ENCODE measurements around the gene GPR155. TPM values are rescaled to one million over a fixed set of nuclear protein-coding genes. Genes with fewer than 3 reads are reported as not detected.

GPR155 gene
- total RNA-seq, 1 experiment from 2014 or later, result 2.1 TPM

GRCh38 chr2:174510583-174511189 is 23.9 kb upstream of the GPR155 start:
- no peaks in the 10 kb centered on the region for H3K27me3 Mint-ChIP-seq (ENCODE audit: unreplicated experiment)
- peaks cover 21% of the 10 kb centered on the region for H3K9me3 Mint-ChIP-seq (ENCODE audit: low read depth, unreplicated experiment)
- no peak overlapping the region for H3K27ac Mint-ChIP-seq (ENCODE audit: unreplicated experiment)
- no peaks in the 10 kb centered on the region for H3K4me1 Mint-ChIP-seq (ENCODE audit: low read depth, unreplicated experiment)
- TF ChIP-seq CTCF (IDR thresholded peaks at IDR 0.05; ENCODE audit: unreplicated experiment), result no peak
- DNase-seq, result no peak
- no peak overlapping the region for H3K4me3 Mint-ChIP-seq (ENCODE audit: low read depth, unreplicated experiment)
- intact Hi-C loops (cut with micrococcal nuclease; ENCODE audit: unreplicated experiment), result no loop called here
- BruUV-seq (replicated peaks), result no TSS peak
- CTCF ChIA-PET, result no interaction called here
- H3K36me3 Mint-ChIP-seq (ENCODE audit: insufficient read depth, unreplicated experiment), result no peaks in the 10 kb centered on the region

GRCh38 chr2:174503161-174503809 is 16.5 kb upstream of the GPR155 start:
- H3K27me3 Mint-ChIP-seq (ENCODE audit: unreplicated experiment), result peaks cover 11% of the 10 kb centered on the region
- no peak for TF ChIP-seq CTCF (IDR thresholded peaks at IDR 0.05; ENCODE audit: unreplicated experiment)
- H3K9me3 Mint-ChIP-seq (ENCODE audit: low read depth, unreplicated experiment), result peaks cover 5% of the 10 kb centered on the region
- H3K36me3 Mint-ChIP-seq (ENCODE audit: insufficient read depth, unreplicated experiment), result no peaks in the 10 kb centered on the region
- CTCF ChIA-PET, result interaction anchor here (0.8 kb wide), 1 partner anchor 21 kb away, joined by 3 read pairs; no protein-coding TSS in a partner anchor
- H3K4me3 Mint-ChIP-seq (ENCODE audit: low read depth, unreplicated experiment), result no peak overlapping the region
- intact Hi-C loops (cut with micrococcal nuclease; ENCODE audit: unreplicated experiment), result no loop called here
- no peaks in the 10 kb centered on the region for H3K4me1 Mint-ChIP-seq (ENCODE audit: low read depth, unreplicated experiment)
- no peak for DNase-seq
- no peak overlapping the region for H3K27ac Mint-ChIP-seq (ENCODE audit: unreplicated experiment)
- BruUV-seq (replicated peaks), result no TSS peak

DNA sequence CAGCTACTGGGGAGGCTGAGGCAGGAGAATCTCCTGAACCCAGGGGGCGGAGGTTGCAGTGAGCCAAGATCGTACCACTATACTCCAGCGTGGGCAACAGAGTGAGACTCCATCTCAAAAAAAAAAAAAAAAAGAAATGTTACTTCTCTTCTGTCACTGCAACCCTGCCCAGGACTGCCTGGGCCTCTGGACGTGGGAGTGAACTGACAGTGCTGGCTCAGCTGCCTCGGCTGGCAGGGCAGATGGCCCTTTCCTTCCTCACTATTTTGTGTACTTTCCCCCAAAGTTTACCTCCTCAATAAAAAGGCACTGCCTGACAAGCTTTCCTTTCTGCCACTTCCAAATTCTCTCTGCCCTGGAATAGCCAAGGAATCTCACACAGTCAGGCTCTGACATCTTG is 12.5 kb upstream of the GPR155 start:
- intact Hi-C loops (cut with micrococcal nuclease; ENCODE audit: unreplicated experiment), result no loop called here
- Mint-ChIP-seq H3K4me3 (ENCODE audit: low read depth, unreplicated experiment) (no peak overlapping the region), H3K4me1 (ENCODE audit: low read depth, unreplicated experiment) (peaks cover 6% of the 10 kb centered on the region), H3K27me3 (ENCODE audit: unreplicated experiment) (peaks cover 11% of the 10 kb centered on the region), H3K27ac (ENCODE audit: unreplicated experiment) (no peak overlapping the region), H3K36me3 (ENCODE audit: insufficient read depth, unreplicated experiment) (no peaks in the 10 kb centered on the region), H3K9me3 (ENCODE audit: low read depth, unreplicated experiment) (no peaks in the 10 kb centered on the region)
- no peak for DNase-seq
- CTCF ChIA-PET, result no interaction called here
- BruUV-seq (replicated peaks), result no TSS peak
- TF ChIP-seq CTCF (IDR thresholded peaks at IDR 0.05; ENCODE audit: unreplicated experiment), result no peak

DNA sequence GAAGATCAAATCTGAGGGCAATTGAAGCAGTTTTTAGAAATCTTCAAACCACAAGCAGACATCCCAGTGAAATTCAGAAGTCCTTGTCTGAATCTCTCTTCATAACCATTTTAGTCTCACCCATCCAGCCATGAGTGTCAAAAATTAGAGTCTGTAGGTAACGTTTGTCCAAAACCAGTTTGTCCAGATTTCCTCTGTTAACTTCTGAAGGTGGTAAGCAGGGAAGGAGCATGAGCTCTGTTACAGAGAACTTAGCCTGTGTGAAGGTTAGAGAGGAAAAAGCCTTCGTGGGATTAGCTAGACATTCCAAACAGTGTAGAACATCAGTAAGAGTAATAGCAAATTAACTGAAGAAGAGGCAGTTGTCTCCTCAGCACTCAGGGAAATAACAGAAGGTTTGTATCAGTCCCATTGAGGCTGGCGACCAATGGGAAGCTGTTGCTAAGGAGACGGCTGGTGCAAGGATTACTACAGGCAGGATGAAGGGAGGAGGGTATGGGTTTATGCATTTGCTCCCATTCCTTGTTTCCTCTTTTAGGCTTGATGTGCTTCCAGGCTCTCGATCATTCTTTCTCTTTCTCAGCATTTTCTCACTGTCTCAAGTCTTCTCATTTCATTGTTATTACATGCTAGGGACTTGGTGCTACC is 8.7 kb upstream of the GPR155 start:
- Mint-ChIP-seq H3K27me3 (ENCODE audit: unreplicated experiment) (peaks cover 6% of the 10 kb centered on the region), H3K4me3 (ENCODE audit: low read depth, unreplicated experiment) (no peak overlapping the region), H3K36me3 (ENCODE audit: insufficient read depth, unreplicated experiment) (no peaks in the 10 kb centered on the region), H3K9me3 (ENCODE audit: low read depth, unreplicated experiment) (no peaks in the 10 kb centered on the region), H3K27ac (ENCODE audit: unreplicated experiment) (no peak overlapping the region), H3K4me1 (ENCODE audit: low read depth, unreplicated experiment) (peaks cover 6% of the 10 kb centered on the region)
- intact Hi-C loops (cut with micrococcal nuclease; ENCODE audit: unreplicated experiment), result no loop called here
- no peak for DNase-seq
- no peak for TF ChIP-seq CTCF (IDR thresholded peaks at IDR 0.05; ENCODE audit: unreplicated experiment)
- CTCF ChIA-PET, result interaction anchor here (0.7 to 1.1 kb wide), 2 partner anchors 22 to 914 kb away, joined by 3 read pairs; no protein-coding TSS in a partner anchor
- BruUV-seq (replicated peaks), result no TSS peak

Measured in Calu3 (cell line).